GM12801 (cell line): ENCODE data around the gene ERCC6.

Source experiments
- TF ChIP-seq, protein P1 (sequence below): IDR thresholded peaks from one replicate; pipeline ENCODE4 v1.5.1; 2011; ENCODE audit warnings: control low read depth; ENCODE audit not compliant: insufficient read length; ENCODE audit errors: extremely low read depth

Gene ERCC6

GRCh38 chr10:49560526-49560925 lies 21.6 kb upstream of the ERCC6 start:
- TF ChIP-seq, protein P1, sequence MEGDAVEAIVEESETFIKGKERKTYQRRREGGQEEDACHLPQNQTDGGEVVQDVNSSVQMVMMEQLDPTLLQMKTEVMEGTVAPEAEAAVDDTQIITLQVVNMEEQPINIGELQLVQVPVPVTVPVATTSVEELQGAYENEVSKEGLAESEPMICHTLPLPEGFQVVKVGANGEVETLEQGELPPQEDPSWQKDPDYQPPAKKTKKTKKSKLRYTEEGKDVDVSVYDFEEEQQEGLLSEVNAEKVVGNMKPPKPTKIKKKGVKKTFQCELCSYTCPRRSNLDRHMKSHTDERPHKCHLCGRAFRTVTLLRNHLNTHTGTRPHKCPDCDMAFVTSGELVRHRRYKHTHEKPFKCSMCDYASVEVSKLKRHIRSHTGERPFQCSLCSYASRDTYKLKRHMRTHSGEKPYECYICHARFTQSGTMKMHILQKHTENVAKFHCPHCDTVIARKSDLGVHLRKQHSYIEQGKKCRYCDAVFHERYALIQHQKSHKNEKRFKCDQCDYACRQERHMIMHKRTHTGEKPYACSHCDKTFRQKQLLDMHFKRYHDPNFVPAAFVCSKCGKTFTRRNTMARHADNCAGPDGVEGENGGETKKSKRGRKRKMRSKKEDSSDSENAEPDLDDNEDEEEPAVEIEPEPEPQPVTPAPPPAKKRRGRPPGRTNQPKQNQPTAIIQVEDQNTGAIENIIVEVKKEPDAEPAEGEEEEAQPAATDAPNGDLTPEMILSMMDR, result no peak

DNA sequence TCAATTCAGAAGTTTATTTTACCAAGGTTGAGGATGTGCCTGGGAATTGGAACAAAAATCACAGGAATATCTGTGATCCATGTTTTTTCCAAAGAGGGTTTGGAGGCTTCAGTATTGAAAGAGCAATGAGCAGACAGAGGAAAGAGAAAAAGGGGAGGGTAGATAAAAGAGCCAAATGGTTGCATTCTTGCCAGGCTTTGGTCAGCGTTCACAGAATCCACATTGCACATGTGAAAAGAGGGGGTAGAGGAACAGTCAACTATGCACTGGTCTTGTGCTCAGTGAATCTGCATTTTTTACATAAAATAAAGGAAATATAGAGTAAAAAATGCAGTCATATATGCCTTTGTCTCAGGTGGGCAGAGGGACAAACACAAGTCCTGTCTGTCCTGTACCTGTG lies 20.6 kb upstream of the ERCC6 start:
- TF ChIP-seq, protein P1, result no peak

DNA sequence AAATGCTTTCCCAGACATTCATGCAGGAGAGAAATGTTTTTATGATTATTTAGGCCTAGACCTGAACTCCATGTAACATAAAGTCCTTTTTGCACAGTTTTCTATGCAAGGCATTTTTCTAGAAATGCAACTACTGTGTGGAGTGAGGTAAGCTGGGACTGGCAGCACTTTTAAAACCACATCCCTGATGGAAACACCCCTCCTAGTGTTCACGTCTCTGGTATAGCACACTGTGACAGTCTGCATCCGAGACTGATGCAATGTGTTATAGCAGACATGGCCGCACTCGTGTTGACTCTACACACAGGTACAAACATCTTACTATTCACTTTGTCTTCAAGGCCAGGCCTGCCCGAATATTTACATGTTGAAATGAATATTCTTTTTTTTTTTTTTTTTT lies 19.3 kb upstream of the ERCC6 start:
- TF ChIP-seq, protein P1, result no peak

DNA sequence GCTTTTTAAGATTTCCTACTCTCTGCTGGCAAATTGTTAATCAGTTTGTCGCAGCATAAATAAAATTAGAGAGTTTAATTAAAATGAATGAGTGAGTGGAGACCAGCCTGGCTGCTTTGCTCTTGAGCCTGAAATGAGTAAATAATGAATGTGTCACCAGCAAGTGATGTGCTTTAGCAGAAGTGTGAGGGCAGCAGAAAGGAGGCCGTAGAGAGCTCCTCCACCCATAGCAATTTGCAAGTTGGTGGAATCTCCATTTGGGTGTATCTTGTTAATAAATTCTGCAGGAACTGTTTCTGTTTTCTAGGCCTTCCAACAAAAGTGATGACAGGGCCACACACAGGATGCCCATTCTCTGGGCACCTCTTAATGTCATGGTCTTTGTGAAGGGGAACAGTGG lies 18.8 kb upstream of the ERCC6 start:
- TF ChIP-seq, protein P1, result no peak

DNA sequence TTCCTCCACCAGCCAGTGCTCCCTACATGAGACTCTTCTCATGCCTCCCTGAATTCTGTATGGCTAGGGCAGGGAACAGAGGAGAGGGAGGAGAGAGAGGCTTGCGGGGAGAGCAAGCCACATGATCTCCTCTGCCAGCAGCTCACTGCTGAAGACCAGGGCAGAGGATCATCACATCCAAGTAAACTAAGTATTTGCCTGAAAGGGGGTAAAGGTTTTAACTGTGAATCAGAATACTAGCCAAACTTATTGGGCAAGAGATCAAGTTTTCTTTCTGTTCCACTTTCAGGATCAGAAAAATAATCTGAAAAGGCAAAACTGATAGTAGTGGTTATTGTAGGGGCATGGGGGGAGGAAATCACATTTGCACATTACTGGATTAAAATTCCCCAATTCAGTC lies 17.8 kb upstream of the ERCC6 start:
- TF ChIP-seq, protein P1, result no peak

- TF ChIP-seq, protein P1, result no peak
Observed at GRCh38 chr10:49552277-49552676, 13.4 kb upstream of the ERCC6 start.

DNA sequence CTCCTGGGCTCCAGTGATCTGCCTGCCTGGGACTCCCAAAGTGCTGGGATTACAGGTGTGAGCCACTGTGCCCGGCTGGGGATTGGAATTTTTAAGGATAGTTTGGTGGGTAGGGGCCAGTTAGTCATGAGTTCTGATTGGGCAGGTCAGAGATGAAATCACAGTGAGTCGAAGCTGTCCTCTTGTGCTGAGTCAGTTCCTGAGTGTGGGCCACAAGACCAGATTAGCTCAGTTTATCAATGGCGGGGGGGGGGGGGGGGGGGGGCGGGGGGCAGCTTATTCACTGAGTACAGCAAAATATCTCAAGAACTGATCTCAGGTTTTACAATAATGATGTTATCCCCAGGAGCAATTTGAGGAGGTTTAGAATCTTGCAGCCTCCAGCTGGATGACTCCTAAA lies 11.6 kb upstream of the ERCC6 start:
- TF ChIP-seq, protein P1, result no peak
